Spleen (tissue), 7 donors: Measurements from ENCODE around the gene ALKBH2.

Experiments used
- POLR2A ChIP-seq, 3 donors: fragments of 450-650 bp; IDR thresholded peaks; one replicate each; pipeline ENCODE4 v1.5.1; 2017; ENCODE audit warnings: antibody characterized with exemption in 3 of 3, mild to moderate bottlenecking in 1 of 3
- POLR2AphosphoS5 ChIP-seq, 3 donors: sonication (generic); formaldehyde crosslinking; IDR thresholded peaks; one replicate each; pipeline ENCODE4 v1.5.1; 2017; ENCODE audit warnings: antibody characterized with exemption in 3 of 3
- TF ChIP-seq, protein P1 (sequence below), 11 experiments: fragments of 200-600 bp in 7 of 11; fragments of 450-650 bp in 4 of 11; sonication (generic) in 4 of 11; IDR thresholded peaks in 8 of 11; conservative IDR thresholded peaks in 3 of 11; 1 replicate in 7 of 11; 2 replicates in 4 of 11; pipeline versions ENCODE4 v1.4.0 to v1.8.0; 2016 to 2021; ENCODE audit warnings: antibody characterized with exemption in 11 of 11, inconsistent platforms in 4 of 11, mild to moderate bottlenecking in 1 of 11
- donor health status: DM: no; HTN: no; CAD: no; lungs with moderate emphysema.
- donor health status: DM: no; HTN: no; CAD: no.
- donor health status: DM: no; HTN: no; CAD: no.

GRCh38 chr12:109124878-109125648, 31.8 kb upstream of the ALKBH2 start:
- TF ChIP-seq, protein P1, sequence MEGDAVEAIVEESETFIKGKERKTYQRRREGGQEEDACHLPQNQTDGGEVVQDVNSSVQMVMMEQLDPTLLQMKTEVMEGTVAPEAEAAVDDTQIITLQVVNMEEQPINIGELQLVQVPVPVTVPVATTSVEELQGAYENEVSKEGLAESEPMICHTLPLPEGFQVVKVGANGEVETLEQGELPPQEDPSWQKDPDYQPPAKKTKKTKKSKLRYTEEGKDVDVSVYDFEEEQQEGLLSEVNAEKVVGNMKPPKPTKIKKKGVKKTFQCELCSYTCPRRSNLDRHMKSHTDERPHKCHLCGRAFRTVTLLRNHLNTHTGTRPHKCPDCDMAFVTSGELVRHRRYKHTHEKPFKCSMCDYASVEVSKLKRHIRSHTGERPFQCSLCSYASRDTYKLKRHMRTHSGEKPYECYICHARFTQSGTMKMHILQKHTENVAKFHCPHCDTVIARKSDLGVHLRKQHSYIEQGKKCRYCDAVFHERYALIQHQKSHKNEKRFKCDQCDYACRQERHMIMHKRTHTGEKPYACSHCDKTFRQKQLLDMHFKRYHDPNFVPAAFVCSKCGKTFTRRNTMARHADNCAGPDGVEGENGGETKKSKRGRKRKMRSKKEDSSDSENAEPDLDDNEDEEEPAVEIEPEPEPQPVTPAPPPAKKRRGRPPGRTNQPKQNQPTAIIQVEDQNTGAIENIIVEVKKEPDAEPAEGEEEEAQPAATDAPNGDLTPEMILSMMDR (IDR thresholded peaks at IDR 0.05 in 8 of 11, conservative IDR thresholded peaks at IDR 0.05 in 3 of 11): no peak
- TF ChIP-seq POLR2AphosphoS5 (IDR thresholded peaks at IDR 0.05) (no peak), POLR2A (IDR thresholded peaks at IDR 0.05) (no peak)
